K562 (cell line): ENCODE data around the gene SCG2. TPM values are rescaled to one million over a fixed set of nuclear protein-coding genes. Genes with fewer than 3 reads are reported as not detected.

Experiments
- ATAC-seq: fragments of 200-7000 bp; cut with Tn5 transposase; 3 replicates; pipeline ENCODE4 v1.9.1; 2020; ENCODE audit warnings: moderate library complexity
- BruUV-seq: library from RNA; stranded (reverse); fragments of 400-500 nt; replicated peaks from 2 replicates; lab custom pipeline; 2021; lab: Mats Ljungman, UMichigan
- CTCF ChIA-PET: fragments of 300-600 bp; formaldehyde crosslinking; extraction: SDS; loops from one replicate; lab custom pipeline; 2021; ENCODE audit warnings: low intra/inter-chr PET ratio; lab: Yijun Ruan, JAX
- POLR2A ChIA-PET: fragments of 300-600, 350-650 bp; sonication (Branson Sonifier 250); formaldehyde crosslinking; extraction: SDS; loops from one replicate; lab custom pipeline; 2021; ENCODE audit warnings: antibody characterized with exemption, inconsistent platforms; lab: Yijun Ruan, JAX
- DNase-seq, 4 experiments: peaks; one replicate each; pipeline versions ENCODE4 v3.0.0 to v3.0.0-alpha.2; 2011 to 2018; ENCODE audit warnings: low spot score in 3 of 4, mixed read lengths in 3 of 4; ENCODE audit errors: extremely low read depth in 1 of 4
- FAIRE-seq: peaks from 2 replicates; lab custom pipeline; 2011; peaks lifted over from hg19 to GRCh38; lab: Jason Lieb, UNC
- H2AFZ ChIP-seq: 2 replicates; pipeline ENCODE4 v1.6.0; 2011; ENCODE audit warnings: low read depth, low read length, control low read depth, inconsistent platforms
- H3K27ac ChIP-seq: fragments of 200-600 bp; 3 replicates; pipeline ENCODE4 v1.8.0; 2011; ENCODE audit warnings: low read depth, mild to moderate bottlenecking, control low read depth, inconsistent platforms, low read length, moderate library complexity, mixed read lengths; ENCODE audit errors: extremely low read depth
- H3K27me3 ChIP-seq, 2 experiments: fragments of 300-600 bp in 1 of 2; 2 replicates in 1 of 2; 3 replicates in 1 of 2; pipeline versions ENCODE4 v1.6.0 to v1.8.0; 2011; ENCODE audit warnings: inconsistent platforms in 2 of 2, low read length in 2 of 2, mild to moderate bottlenecking in 1 of 2, mixed read lengths in 1 of 2, moderate library complexity in 1 of 2; ENCODE audit not compliant: control insufficient read depth in 2 of 2, insufficient read depth in 2 of 2
- H3K36me3 ChIP-seq: fragments of 300-600 bp; 3 replicates; pipeline ENCODE4 v1.8.0; 2011; ENCODE audit warnings: mild to moderate bottlenecking, low read length, inconsistent platforms; ENCODE audit not compliant: control insufficient read depth, insufficient read depth
- H3K4me1 ChIP-seq, 2 experiments: fragments of 200-600 bp in 1 of 2; replicated peaks in 1 of 2; 2 replicates in 1 of 2; 3 replicates in 1 of 2; pipeline versions ENCODE4 v1.5.1 to v1.8.0; 2011; ENCODE audit warnings: inconsistent platforms in 2 of 2, low read length in 2 of 2, mild to moderate bottlenecking in 1 of 2, mixed read lengths in 1 of 2, moderate library complexity in 1 of 2; ENCODE audit not compliant: control insufficient read depth in 2 of 2, insufficient read depth in 2 of 2
- H3K4me2 ChIP-seq: 2 replicates; pipeline ENCODE4 v1.6.1; 2011; ENCODE audit warnings: low read length, control low read depth, inconsistent platforms, mixed read lengths; ENCODE audit not compliant: insufficient read depth
- H3K4me3 ChIP-seq: fragments of 200-600 bp; sonication (generic), shearing (Covaris generic); 2 replicates; pipeline ENCODE4 v1.5.1; 2016; ENCODE audit warnings: control low read depth, inconsistent platforms
- H3K79me2 ChIP-seq: fragments of 200-600 bp; 3 replicates; pipeline ENCODE4 v1.8.0; 2011; ENCODE audit warnings: low read length, inconsistent platforms; ENCODE audit not compliant: control insufficient read depth, insufficient read depth
- H3K9ac ChIP-seq, 2 experiments: 2 replicates each; pipeline versions ENCODE4 v1.6.0 to v1.6.1; 2011; ENCODE audit warnings: low read depth in 2 of 2, low read length in 2 of 2, control low read depth in 1 of 2, inconsistent platforms in 1 of 2, mild to moderate bottlenecking in 1 of 2, mixed read lengths in 1 of 2; ENCODE audit not compliant: insufficient read depth in 1 of 2
- H3K9me1 ChIP-seq: one replicate; pipeline ENCODE4 v1.6.0; 2011; ENCODE audit warnings: inconsistent platforms, mild to moderate bottlenecking, low read length, moderate library complexity; ENCODE audit not compliant: control insufficient read depth, insufficient read depth
- H3K9me3 ChIP-seq: replicated peaks from 2 replicates; pipeline ENCODE4 v1.5.1; 2011; ENCODE audit warnings: low read depth, low read length, inconsistent platforms; ENCODE audit not compliant: control insufficient read depth, insufficient read depth
- H4K20me1 ChIP-seq: replicated peaks from 2 replicates; pipeline ENCODE4 v1.6.1; 2011; ENCODE audit warnings: low read length, inconsistent platforms, mixed read lengths; ENCODE audit not compliant: control insufficient read depth, insufficient read depth
- CEBPG ChIP-seq, 3 experiments: fragments of 200-800 bp in 1 of 3; sonication (Bioruptor generic) in 1 of 3; sonication (generic) in 1 of 3; formaldehyde crosslinking in 1 of 3; IDR thresholded peaks in 2 of 3; conservative IDR thresholded peaks in 1 of 3; 2 replicates each; pipeline versions ENCODE4 v1.6.1 to v1.8.0; 2016 to 2022; ENCODE audit warnings: missing compliant biosample characterization in 2 of 3, missing genetic modification characterization in 2 of 3, mild to moderate bottlenecking in 1 of 3, missing genetic modification reagents in 1 of 3
- DACH1 ChIP-seq: fragments of 450-650 bp; IDR thresholded peaks from 2 replicates; pipeline ENCODE4 v1.6.1; 2018; ENCODE audit not compliant: partially characterized antibody
- HDAC2 ChIP-seq: fragments of 450-650 bp; IDR thresholded peaks from 2 replicates; pipeline ENCODE4 v1.6.1; 2016; ENCODE audit warnings: mild to moderate bottlenecking
- HMG20B ChIP-seq: fragments of 250-450 bp; sonication (Bioruptor Pico); IDR thresholded peaks from 2 replicates; pipeline ENCODE4 v1.5.0; 2021; ENCODE audit warnings: mild to moderate bottlenecking
- JUN ChIP-seq, 2 experiments: sonication (generic) in 1 of 2; formaldehyde crosslinking in 1 of 2; IDR thresholded peaks; 2 replicates each; pipeline versions ENCODE4 v1.6.1 to v1.8.0; 2012 to 2022; ENCODE audit warnings: borderline replicate concordance in 2 of 2, mild to moderate bottlenecking in 2 of 2, improper control_type of control experiment in 1 of 2, low read depth in 1 of 2, low read length in 1 of 2, missing genetic modification reagents in 1 of 2
- MAZ ChIP-seq, 2 experiments: fragments of 450-650 bp in 1 of 2; sonication (generic) in 1 of 2; formaldehyde crosslinking; IDR thresholded peaks in 1 of 2; conservative IDR thresholded peaks in 1 of 2; 2 replicates each; pipeline versions ENCODE4 v1.4.0 to v1.5.0; 2020; ENCODE audit warnings: mild to moderate bottlenecking in 1 of 2, missing genetic modification reagents in 1 of 2
- OTX1 ChIP-seq: fragments of 450-650 bp; formaldehyde crosslinking; IDR thresholded peaks from 2 replicates; pipeline ENCODE4 v1.4.0; 2022; ENCODE audit warnings: mild to moderate bottlenecking
- RFX5 ChIP-seq: IDR thresholded peaks from 2 replicates; pipeline ENCODE4 v1.6.1; 2011; ENCODE audit warnings: low read depth, mild to moderate bottlenecking, improper control_type of control experiment, low read length
- SMAD4 ChIP-seq: fragments of 250-450 bp; sonication (Bioruptor Pico); conservative IDR thresholded peaks from 2 replicates; pipeline ENCODE4 v1.8.0; 2021; ENCODE audit warnings: inconsistent platforms, mild to moderate bottlenecking, moderate library complexity
- ZNF347 ChIP-seq: fragments of 450-650 bp; formaldehyde crosslinking; IDR thresholded peaks from 2 replicates; pipeline ENCODE4 v1.4.0; 2020; ENCODE audit warnings: low read depth, mild to moderate bottlenecking, moderate library complexity
- ZNF699 ChIP-seq: fragments of 250-450 bp; sonication (Bioruptor Pico); IDR thresholded peaks from 2 replicates; pipeline ENCODE4 v1.8.0; 2021; ENCODE audit warnings: mild to moderate bottlenecking, moderate library complexity; ENCODE audit not compliant: insufficient replicate concordance
- WGBS: fragments of 100-300 bp; shearing (Covaris generic); methylation state at CpG from one replicate; pipeline ENCODE4 v1.1.6; 2016; ENCODE audit warnings: low coverage, mixed read lengths; ENCODE audit not compliant: insufficient coverage; ENCODE audit errors: missing lambda C conversion rate; 5-methylcytosine and 5-hydroxymethylcytosine counted together
- in situ Hi-C: fragments of 300-500 bp; cut with MboI; formaldehyde crosslinking; loops from 4 replicates; pipeline ENCODE4 v1.15.0; 2018; ENCODE audit warnings: inconsistent platforms, mixed read lengths
- intact Hi-C: fragments of 100-400 bp; cut with micrococcal nuclease; formaldehyde crosslinking; loops from 2 replicates; pipeline ENCODE4 v1.14.2; 2022
- polyA plus RNA-seq, 8 experiments: library from polyadenylated mRNA; depleted of rRNA in 4 of 8; stranded (reverse) in 5 of 8; unstranded in 3 of 8; fragments of >200 nt; fragmentation: Nextera tagmentation in 2 of 8; fragmentation: Illumina TruSeq in 1 of 8; extraction: Ambion mirVana in 2 of 8; extraction: Trizol in 1 of 8; gene quantifications; 2 replicates each; pipeline versions ENCODE4 v1.2.1 to v1.2.3, GENCODE V29; 2011 to 2014; ENCODE audit warnings: inconsistent platforms in 1 of 8, missing spikeins in 1 of 8
- total RNA-seq, 7 experiments: library from RNA; depleted of rRNA in 6 of 7; stranded (reverse); fragments of >200 nt in 6 of 7; fragmentation: Illumina TruSeq in 2 of 7; extraction: Trizol in 2 of 7; gene quantifications; 2 replicates each; pipeline versions ENCODE4 v1.2.1 to v1.2.3, GENCODE V29; 2011 to 2021; ENCODE audit warnings: low replicate concordance in 1 of 7
- TF ChIP-seq, protein P1 (sequence below): IDR thresholded peaks from 2 replicates; pipeline ENCODE4 v1.6.1; 2011; ENCODE audit not compliant: insufficient read length; ENCODE audit errors: extremely low read depth

Gene SCG2
- total and polyA plus RNA-seq, 9 of the 15 experiments (the other 6 are each of a cell fraction or from before 2014, with no cell fraction given), result 0.07 to 1.6 (median 1.1) TPM

DNA sequence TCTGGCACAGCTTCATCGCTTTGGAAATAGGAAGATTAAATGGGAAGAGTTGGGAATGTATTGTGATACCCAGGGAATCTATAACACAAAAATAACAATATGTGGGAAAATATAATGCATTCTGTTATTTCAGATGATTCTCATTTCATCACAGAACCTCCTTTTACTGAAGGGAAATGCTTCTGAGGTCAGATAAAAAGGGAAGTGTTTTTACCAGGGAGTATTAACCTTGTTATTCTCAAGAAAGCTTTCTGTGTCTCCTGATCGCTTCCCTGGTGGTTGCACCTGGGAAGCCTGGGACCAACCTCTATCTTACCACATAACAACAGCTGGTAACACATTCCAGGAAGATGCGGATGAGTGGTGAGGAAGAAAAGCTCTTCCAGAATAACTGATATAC is 47.2 kb downstream of the SCG2 start:
- ChIA-PET CTCF (no interaction called here), POLR2A (interaction anchor here (0.7 kb wide), 1 partner anchor 1117 kb away, joined by 3 read pairs; no protein-coding TSS in a partner anchor)
- Histone ChIP-seq H3K4me1 (no peaks in the 10 kb centered on the region), H3K4me2 (no peak overlapping the region), H3K9me3 (no peaks in the 10 kb centered on the region), H3K27ac (no peak overlapping the region), H3K9ac (no peak overlapping the region), H3K4me3 (no peak overlapping the region)
- BruUV-seq, result no TSS peak
- no peak for TF ChIP-seq ZNF699
- TF ChIP-seq HMG20B, result no peak
- no peak for TF ChIP-seq SMAD4 (CRISPR knock-in tag)
- TF ChIP-seq, protein P1, sequence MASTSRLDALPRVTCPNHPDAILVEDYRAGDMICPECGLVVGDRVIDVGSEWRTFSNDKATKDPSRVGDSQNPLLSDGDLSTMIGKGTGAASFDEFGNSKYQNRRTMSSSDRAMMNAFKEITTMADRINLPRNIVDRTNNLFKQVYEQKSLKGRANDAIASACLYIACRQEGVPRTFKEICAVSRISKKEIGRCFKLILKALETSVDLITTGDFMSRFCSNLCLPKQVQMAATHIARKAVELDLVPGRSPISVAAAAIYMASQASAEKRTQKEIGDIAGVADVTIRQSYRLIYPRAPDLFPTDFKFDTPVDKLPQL, result no peak
- no peak for TF ChIP-seq MAZ (CRISPR knock-in tag; conservative IDR thresholded peaks at IDR 0.05 in 1 of 2, IDR thresholded peaks at IDR 0.05 in 1 of 2)
- TF ChIP-seq HDAC2, result no peak
- TF ChIP-seq OTX1 (CRISPR knock-in tag), result no peak
- TF ChIP-seq JUN (IDR thresholded peaks at IDR 0.05; ENCODE audit: borderline replicate concordance, low read depth, low read length), result no peak
- no peak for TF ChIP-seq JUN (CRISPR knock-in tag; IDR thresholded peaks at IDR 0.05; ENCODE audit: borderline replicate concordance)
- no peak for TF ChIP-seq CEBPG (CRISPR knock-in tag; IDR thresholded peaks at IDR 0.05)
- no peak for TF ChIP-seq CEBPG (tag; conservative IDR thresholded peaks at IDR 0.05 in 1 of 2, IDR thresholded peaks at IDR 0.05 in 1 of 2)
- TF ChIP-seq RFX5, result no peak
- TF ChIP-seq DACH1, result no peak
- TF ChIP-seq ZNF347 (CRISPR knock-in tag), result no peak
- TF ChIP-seq, all 486 proteins: peak for 0
- in situ Hi-C loops (no loop called here), intact Hi-C loops (no loop called here)
- Histone ChIP-seq H4K20me1 (no peaks in the 10 kb centered on the region), H2AFZ (no peak overlapping the region), H3K79me2 (no peaks in the 10 kb centered on the region), H3K9me1 (no peaks in the 10 kb centered on the region), H3K27me3 (no peaks in the 10 kb centered on the region), H3K36me3 (no peaks in the 10 kb centered on the region)
- FAIRE-seq, result no peak
- 0% methylated on average over 3 of the region's 3 CpGs for WGBS
- ATAC-seq, result no peak
- DNase-seq, result no peak
